HL-60 (cell line): ENCODE data around the gene DHRS1.

Experiments
- DNase-seq, 2 experiments: peaks; one replicate each; pipeline ENCODE4 v3.0.0-alpha.2; 2010 to 2020; ENCODE audit warnings: low read depth in 1 of 2, low spot score in 1 of 2
- H3K27ac ChIP-seq: fragments of 250-450 bp; sonication (Bioruptor Pico); replicated peaks from 2 replicates; pipeline ENCODE4 v1.5.1; 2020; ENCODE audit warnings: mild to moderate bottlenecking, moderate library complexity
- H3K27me3 ChIP-seq: fragments of 250-450 bp; sonication (Bioruptor Pico); 2 replicates; pipeline ENCODE4 v1.5.1; 2021; ENCODE audit warnings: mild to moderate bottlenecking, moderate library complexity; ENCODE audit not compliant: insufficient read depth, poor library complexity, severe bottlenecking
- H3K4me3 ChIP-seq: replicated peaks from 2 replicates; pipeline ENCODE4 v1.5.1; 2011; ENCODE audit warnings: mild to moderate bottlenecking, control low read depth, low read length; ENCODE audit not compliant: insufficient read depth
- CTCF ChIP-seq: IDR thresholded peaks from one replicate; pipeline ENCODE4 v1.5.1; 2011; ENCODE audit warnings: low read length, control low read depth, inconsistent platforms; ENCODE audit not compliant: insufficient read depth
- GABPA ChIP-seq: IDR thresholded peaks from 2 replicates; pipeline ENCODE4 v1.6.1; 2012; ENCODE audit warnings: low read depth
- POLR2AphosphoS5 ChIP-seq: IDR thresholded peaks from 2 replicates; pipeline ENCODE4 v1.6.1; 2012; ENCODE audit warnings: low read depth
- SPI1 ChIP-seq: IDR thresholded peaks from 2 replicates; pipeline ENCODE4 v1.6.1; 2012; ENCODE audit warnings: low read depth, mild to moderate bottlenecking, borderline replicate concordance
- TF ChIP-seq, protein P1 (sequence below): IDR thresholded peaks from 2 replicates; pipeline ENCODE4 v1.6.1; 2012; ENCODE audit warnings: low read depth; ENCODE audit not compliant: insufficient replicate concordance

Gene DHRS1

GRCh38 chr14:24283796-24284460, 15.7 kb downstream of the DHRS1 start:
- TF ChIP-seq SPI1 (no peak), POLR2AphosphoS5 (no peak), GABPA (no peak), CTCF (no peak)
- TF ChIP-seq, protein P1, sequence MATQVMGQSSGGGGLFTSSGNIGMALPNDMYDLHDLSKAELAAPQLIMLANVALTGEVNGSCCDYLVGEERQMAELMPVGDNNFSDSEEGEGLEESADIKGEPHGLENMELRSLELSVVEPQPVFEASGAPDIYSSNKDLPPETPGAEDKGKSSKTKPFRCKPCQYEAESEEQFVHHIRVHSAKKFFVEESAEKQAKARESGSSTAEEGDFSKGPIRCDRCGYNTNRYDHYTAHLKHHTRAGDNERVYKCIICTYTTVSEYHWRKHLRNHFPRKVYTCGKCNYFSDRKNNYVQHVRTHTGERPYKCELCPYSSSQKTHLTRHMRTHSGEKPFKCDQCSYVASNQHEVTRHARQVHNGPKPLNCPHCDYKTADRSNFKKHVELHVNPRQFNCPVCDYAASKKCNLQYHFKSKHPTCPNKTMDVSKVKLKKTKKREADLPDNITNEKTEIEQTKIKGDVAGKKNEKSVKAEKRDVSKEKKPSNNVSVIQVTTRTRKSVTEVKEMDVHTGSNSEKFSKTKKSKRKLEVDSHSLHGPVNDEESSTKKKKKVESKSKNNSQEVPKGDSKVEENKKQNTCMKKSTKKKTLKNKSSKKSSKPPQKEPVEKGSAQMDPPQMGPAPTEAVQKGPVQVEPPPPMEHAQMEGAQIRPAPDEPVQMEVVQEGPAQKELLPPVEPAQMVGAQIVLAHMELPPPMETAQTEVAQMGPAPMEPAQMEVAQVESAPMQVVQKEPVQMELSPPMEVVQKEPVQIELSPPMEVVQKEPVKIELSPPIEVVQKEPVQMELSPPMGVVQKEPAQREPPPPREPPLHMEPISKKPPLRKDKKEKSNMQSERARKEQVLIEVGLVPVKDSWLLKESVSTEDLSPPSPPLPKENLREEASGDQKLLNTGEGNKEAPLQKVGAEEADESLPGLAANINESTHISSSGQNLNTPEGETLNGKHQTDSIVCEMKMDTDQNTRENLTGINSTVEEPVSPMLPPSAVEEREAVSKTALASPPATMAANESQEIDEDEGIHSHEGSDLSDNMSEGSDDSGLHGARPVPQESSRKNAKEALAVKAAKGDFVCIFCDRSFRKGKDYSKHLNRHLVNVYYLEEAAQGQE = no peak
- no peak for DNase-seq
- Histone ChIP-seq H3K27me3 (no peaks in the 10 kb centered on the region), H3K27ac (no peak overlapping the region), H3K4me3 (no peak overlapping the region)

DNA sequence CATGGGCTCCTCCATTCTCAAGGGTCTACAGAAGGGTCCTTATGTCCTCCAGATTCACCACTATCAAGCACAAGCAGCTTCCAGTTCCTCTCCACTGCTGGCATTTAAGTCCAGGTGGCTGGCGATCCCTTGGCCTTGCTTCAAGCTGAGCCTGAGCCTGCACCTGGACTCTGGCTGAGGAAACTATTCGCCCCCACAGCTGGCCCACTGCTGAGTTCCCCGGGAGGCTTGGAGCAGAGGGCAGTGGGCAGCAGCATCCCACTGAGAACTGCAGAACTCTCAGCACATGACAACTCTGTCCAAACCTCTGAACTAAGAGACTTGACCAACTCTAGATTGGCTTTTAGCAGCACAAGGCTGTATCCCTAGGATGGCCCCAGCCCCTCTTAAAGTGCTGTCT, 16.8 kb downstream of the DHRS1 start:
- DNase-seq = no peak
- H3K27ac ChIP-seq = no peak overlapping the region
- H3K4me3 ChIP-seq = no peak overlapping the region
- TF ChIP-seq, protein P1 = no peak
- TF ChIP-seq POLR2AphosphoS5 (no peak), GABPA (no peak), CTCF (no peak), SPI1 (no peak)
- H3K27me3 ChIP-seq = no peaks in the 10 kb centered on the region

DNA sequence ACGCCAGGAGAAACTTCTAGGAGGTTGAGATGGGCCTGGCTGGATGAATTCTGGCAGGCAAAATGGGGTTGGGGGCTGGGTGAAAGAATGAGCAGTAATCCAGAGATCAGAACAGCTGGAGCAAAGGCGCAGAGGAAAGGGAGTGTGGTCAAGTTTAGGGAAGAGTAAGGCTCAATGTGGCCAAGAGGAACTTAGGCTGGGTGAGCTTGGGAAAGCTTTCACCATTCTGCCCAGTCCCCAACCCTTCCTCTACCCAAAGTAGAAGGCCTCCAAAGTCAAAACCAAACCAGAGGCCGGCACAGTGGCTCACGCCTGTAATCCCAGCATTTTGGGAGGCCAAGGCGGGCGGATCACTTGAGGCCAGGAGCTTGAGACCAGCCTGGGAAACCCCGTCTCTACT, 17.9 kb downstream of the DHRS1 start:
- DNase-seq = peak in 1 of 2 experiments; percentile 48
- Histone ChIP-seq H3K27me3 (no peaks in the 10 kb centered on the region), H3K4me3 (no peak overlapping the region), H3K27ac (peak overlapping the region; percentile 36)
- TF ChIP-seq, protein P1 = no peak
- TF ChIP-seq CTCF = no peak
- no peak; the same call in 1 of the 2 replicates for TF ChIP-seq SPI1
- TF ChIP-seq GABPA = no peak
- no peak for TF ChIP-seq POLR2AphosphoS5
